SU-DHL-6 (cell line): ENCODE measurements around the gene NOX3.

Source experiments
- CTCF ChIP-seq: fragments of 200-600 bp; sonication (generic); IDR thresholded peaks from one replicate; pipeline ENCODE4 v1.5.1; 2017; ENCODE audit warnings: antibody characterized with exemption, mild to moderate bottlenecking, low read length, moderate library complexity; ENCODE audit not compliant: insufficient read depth, poor library complexity, severe bottlenecking
- EZH2phosphoT487 ChIP-seq: fragments of 200-600 bp; sonication (generic), shearing (Covaris generic); conservative IDR thresholded peaks from 2 replicates; pipeline ENCODE4 v1.6.1; 2018; ENCODE audit warnings: mild to moderate bottlenecking, antibody characterized with exemption, low read length, moderate library complexity, mixed read lengths

- no peak for TF ChIP-seq CTCF
- no peak for TF ChIP-seq EZH2phosphoT487
Observed at GRCh38 chr6:155491421-155491820, 35.8 kb upstream of the NOX3 start.
